ENCODE data around the gene TTN.

- no peak for TF ChIP-seq CTCF (IDR thresholded peaks at IDR 0.05)
- no peak for TF ChIP-seq EZH2 (IDR thresholded peaks at IDR 0.05)
- TF ChIP-seq EZH2phosphoT487 (IDR thresholded peaks at IDR 0.05): no peak
Measured at GRCh38 chr2:178700136-178700535, 107.1 kb downstream of the TTN start.
